HCT116 (cell line): ENCODE measurements around the gene STYK1. TPM values are rescaled to one million over a fixed set of nuclear protein-coding genes. Genes with fewer than 3 reads are reported as not detected.

Experiments
- ATAC-seq: fragments of 200-7000 bp; cut with Tn5 transposase; 2 replicates; pipeline ENCODE4 v1.9.1; 2020; ENCODE audit warnings: mild to moderate bottlenecking, moderate library complexity
- BruUV-seq: library from RNA; stranded (reverse); fragments of 400-500 nt; replicated peaks from 2 replicates; lab custom pipeline; 2021; lab: Mats Ljungman, UMichigan
- CTCF ChIA-PET: fragments of 300-600 bp; sonication (Branson Sonifier 250); formaldehyde crosslinking; loops from one replicate; lab custom pipeline; 2021; ENCODE audit warnings: antibody characterized with exemption; lab: Charles Lee
- POLR2A ChIA-PET: fragments of 300-600, 350-600 bp; sonication (Branson Sonifier 250); formaldehyde crosslinking; loops from one replicate; lab custom pipeline; 2021; ENCODE audit warnings: antibody characterized with exemption; lab: Charles Lee
- RAD21 ChIA-PET, 2 experiments: fragments of 300-600 bp; sonication (Branson Sonifier 250); formaldehyde crosslinking; loops; one replicate each; lab custom pipeline; 2023; ENCODE audit warnings: low total read pairs in 2 of 2; ENCODE audit not compliant: uncharacterized antibody in 2 of 2, unreplicated experiment in 2 of 2, low non-redundant PET in 1 of 2; lab: Charles Lee
- DNase-seq: peaks from one replicate; pipeline ENCODE4 v3.0.0-alpha.2; 2010; ENCODE audit warnings: low read depth, low spot score
- H2AFZ ChIP-seq: fragments of 200-600 bp; shearing (Covaris generic), sonication (generic); 2 replicates; pipeline ENCODE4 v1.6.1; 2017; ENCODE audit warnings: low read depth, mixed run types, mixed read lengths, antibody characterized with exemption, low read length; ENCODE audit not compliant: poor library complexity, severe bottlenecking
- H3K27ac ChIP-seq: 2 replicates; pipeline ENCODE4 v1.5.1; 2012; ENCODE audit warnings: low read depth, low read length
- H3K27me3 ChIP-seq: fragments of 200-600 bp; sonication (generic); 2 replicates; pipeline ENCODE4 v1.6.1; 2016; ENCODE audit warnings: mixed run types, low read length, mixed read lengths; ENCODE audit not compliant: insufficient read depth
- H3K36me3 ChIP-seq, 2 experiments: fragments of 200-500 bp in 1 of 2; fragments of 200-600 bp in 1 of 2; sonication (Bioruptor generic) in 1 of 2; sonication (generic) in 1 of 2; 2 replicates each; pipeline versions ENCODE4 v1.5.1 to v1.6.1; 2014 to 2016; ENCODE audit warnings: low read length in 2 of 2, inconsistent platforms in 1 of 2, mixed read lengths in 1 of 2, mixed run types in 1 of 2; ENCODE audit not compliant: insufficient read depth in 2 of 2, control insufficient read depth in 1 of 2
- H3K4me1 ChIP-seq, 2 experiments: fragments of 200-600 bp in 1 of 2; sonication (generic) in 1 of 2; 2 replicates each; pipeline versions ENCODE4 v1.5.1 to v1.6.1; 2012 to 2017; ENCODE audit warnings: low read length in 2 of 2, inconsistent platforms in 1 of 2, mild to moderate bottlenecking in 1 of 2, mixed read lengths in 1 of 2, mixed run types in 1 of 2, moderate library complexity in 1 of 2; ENCODE audit not compliant: insufficient read depth in 2 of 2, control insufficient read depth in 1 of 2
- H3K4me2 ChIP-seq: fragments of 200-600 bp; sonication (generic); 2 replicates; pipeline ENCODE4 v1.6.1; 2017; ENCODE audit warnings: mixed run types, low read length, mixed read lengths
- H3K4me3 ChIP-seq, 2 experiments: fragments of 200-600 bp in 1 of 2; sonication (generic) in 1 of 2; replicated peaks in 1 of 2; 2 replicates each; pipeline ENCODE4 v1.5.1; 2011 to 2016; ENCODE audit warnings: low read length in 2 of 2, control low read depth in 1 of 2, low read depth in 1 of 2, mild to moderate bottlenecking in 1 of 2, mixed read lengths in 1 of 2, mixed run types in 1 of 2
- H3K79me2 ChIP-seq: fragments of 200-600 bp; sonication (generic); 2 replicates; pipeline ENCODE4 v1.6.1; 2017; ENCODE audit warnings: mild to moderate bottlenecking, mixed run types, low read length, moderate library complexity, mixed read lengths; ENCODE audit not compliant: insufficient read depth
- H3K9ac ChIP-seq: fragments of 200-600 bp; sonication (generic); 2 replicates; pipeline ENCODE4 v1.6.1; 2016; ENCODE audit warnings: low read length, mixed read lengths
- H3K9me2 ChIP-seq: fragments of 200-600 bp; sonication (generic), shearing (Covaris generic); 2 replicates; pipeline ENCODE4 v1.6.1; 2017; ENCODE audit warnings: mixed run types, mild to moderate bottlenecking, moderate library complexity; ENCODE audit not compliant: insufficient read depth
- H3K9me3 ChIP-seq, 2 experiments: fragments of 200-500 bp in 1 of 2; fragments of 200-600 bp in 1 of 2; sonication (Bioruptor generic) in 1 of 2; sonication (generic) in 1 of 2; 2 replicates each; pipeline ENCODE4 v1.6.1; 2014 to 2017; ENCODE audit warnings: low read length in 2 of 2, mixed read lengths in 2 of 2, inconsistent platforms in 1 of 2, low read depth in 1 of 2, mild to moderate bottlenecking in 1 of 2, mixed run types in 1 of 2, moderate library complexity in 1 of 2; ENCODE audit not compliant: control insufficient read depth in 1 of 2, insufficient read depth in 1 of 2
- H4K20me1 ChIP-seq: fragments of 200-600 bp; sonication (generic), shearing (Covaris generic); 2 replicates; pipeline ENCODE4 v1.6.1; 2017; ENCODE audit warnings: mixed run types, mild to moderate bottlenecking, moderate library complexity; ENCODE audit not compliant: insufficient read depth
- EGR1 ChIP-seq: IDR thresholded peaks from 2 replicates; pipeline ENCODE4 v1.6.1; 2012; ENCODE audit warnings: low read depth
- MAX ChIP-seq: IDR thresholded peaks from 2 replicates; pipeline ENCODE4 v1.6.1; 2012
- POLR2A ChIP-seq: IDR thresholded peaks from 2 replicates; pipeline ENCODE4 v1.7.0; 2011; ENCODE audit warnings: borderline replicate concordance; ENCODE audit not compliant: insufficient read depth, insufficient read length; ENCODE audit errors: extremely low read depth
- YY1 ChIP-seq: IDR thresholded peaks from 2 replicates; pipeline ENCODE4 v1.6.1; 2011; ENCODE audit warnings: low read length, low read depth, moderate library complexity, mild to moderate bottlenecking; ENCODE audit not compliant: insufficient replicate concordance; ENCODE audit errors: extremely low read depth
- ZBTB33 ChIP-seq: IDR thresholded peaks from 2 replicates; pipeline ENCODE4 v1.6.1; 2011; ENCODE audit warnings: mild to moderate bottlenecking, low read length, moderate library complexity; ENCODE audit not compliant: insufficient replicate concordance; ENCODE audit errors: extremely low read depth
- ZFX ChIP-seq: fragments of 450-650 bp; IDR thresholded peaks from 2 replicates; pipeline ENCODE4 v1.6.1; 2017
- ZNF274 ChIP-seq: fragments of 200-500 bp; sonication (Bioruptor generic); IDR thresholded peaks from 2 replicates; pipeline ENCODE4 v1.6.1; 2014; ENCODE audit warnings: mild to moderate bottlenecking, low read depth, low read length, inconsistent platforms
- intact Hi-C: fragments of 100-400 bp; cut with micrococcal nuclease; formaldehyde crosslinking; loops from 2 replicates; pipeline ENCODE4 v1.10.0; 2022
- total RNA-seq: library from RNA; stranded (reverse); gene quantifications from one replicate; pipeline ENCODE4 v1.2.1, GENCODE V29; 2021; ENCODE audit not compliant: unreplicated experiment

Gene STYK1
- total RNA-seq, 1 experiment from 2014 or later: 4.4 TPM

- Histone ChIP-seq H3K27ac (no peak overlapping the region), H3K9me2 (no peaks in the 10 kb centered on the region), H3K79me2 (peaks cover 69% of the 10 kb centered on the region), H3K4me2 (no peak overlapping the region), H3K36me3 (peaks cover 71% of the 10 kb centered on the region in 2 experiments), H3K4me1 (no peaks in the 10 kb centered on the region), H3K27me3 (no peaks in the 10 kb centered on the region), H4K20me1 (peaks cover 9% of the 10 kb centered on the region; the same call in 1 of the 2 replicates), H2AFZ (no peak overlapping the region), H3K9me3 (no peaks in the 10 kb centered on the region), H3K9ac (no peak overlapping the region), H3K4me3 (no peak overlapping the region)
- intact Hi-C loops: no loop called here
- CTCF ChIA-PET: no interaction called here
- no peak for DNase-seq
- RAD21 ChIA-PET: no interaction called here
- no peak for ATAC-seq
- BruUV-seq: no TSS peak
- TF ChIP-seq POLR2A (no peak), MAX (no peak), YY1 (no peak), ZFX (no peak), ZBTB33 (no peak), EGR1 (no peak), ZNF274 (no peak)
- POLR2A ChIA-PET: no interaction called here
Observed at GRCh38 chr12:10701131-10701681, 27.4 kb upstream of the STYK1 start.

GRCh38 chr12:10700581-10700980 is 26.7 kb upstream of the STYK1 start:
- no TSS peak for BruUV-seq
- Histone ChIP-seq H3K9me2 (no peaks in the 10 kb centered on the region), H3K79me2 (peaks cover 63% of the 10 kb centered on the region), H3K4me3 (no peak overlapping the region), H4K20me1 (peaks cover 5% of the 10 kb centered on the region; the same call in 1 of the 2 replicates), H3K27ac (no peak overlapping the region), H3K9ac (no peak overlapping the region), H2AFZ (no peak overlapping the region), H3K4me1 (no peaks in the 10 kb centered on the region), H3K36me3 (peaks cover 66 to 70% of the 10 kb centered on the region in 2 experiments)
- ChIA-PET POLR2A (no interaction called here), CTCF (no interaction called here)
- intact Hi-C loops: no loop called here
- DNase-seq: no peak
- TF ChIP-seq POLR2A: no peak
- TF ChIP-seq, all 23 proteins: peak for 0
- Histone ChIP-seq H3K9me3 (no peaks in the 10 kb centered on the region), H3K4me2 (no peak overlapping the region), H3K27me3 (no peaks in the 10 kb centered on the region)
- RAD21 ChIA-PET: no interaction called here
- ATAC-seq: no peak
